NOMO-1 treated with DMSO at 0.1 percent for 48 hours (cell line): Measurements from ENCODE around the gene FIBCD1.
"Not testable (repeated sequence)": the region's sequence is repeated elsewhere in the genome, so short reads cannot be mapped to it uniquely, and the experiment has no call there.

ENCODE experiments used
- DNase-seq: peaks from one replicate; lab custom pipeline; 2025; ENCODE audit not compliant: unreplicated experiment; lab: John Stamatoyannopoulos, UW

Gene FIBCD1

GRCh38 chr9:130955947-130956621 is 17.0 kb upstream of the FIBCD1 start:
- DNase-seq: no peak

GRCh38 chr9:130954925-130955324 is 15.9 kb upstream of the FIBCD1 start:
- DNase-seq: not testable (repeated sequence)

GRCh38 chr9:130954317-130954716 is 15.3 kb upstream of the FIBCD1 start:
- no peak for DNase-seq

- no peak for DNase-seq
These were observed 13.2 kb upstream of the FIBCD1 start for GRCh38 chr9:130952065-130952762.

GRCh38 chr9:130950039-130950311 is 10.9 kb upstream of the FIBCD1 start:
- no peak for DNase-seq

- DNase-seq: no peak
These were observed 10.4 kb upstream of the FIBCD1 start for GRCh38 chr9:130949188-130950038.

GRCh38 chr9:130948266-130948665 is 9.2 kb upstream of the FIBCD1 start:
- DNase-seq: no peak

GRCh38 chr9:130947618-130948140 is 8.6 kb upstream of the FIBCD1 start:
- no peak for DNase-seq

- DNase-seq: no peak
These were observed 7.9 kb upstream of the FIBCD1 start for GRCh38 chr9:130946766-130947617.

GRCh38 chr9:130945173-130945572 is 6.1 kb upstream of the FIBCD1 start:
- no peak for DNase-seq

GRCh38 chr9:130944510-130945058 is 5.5 kb upstream of the FIBCD1 start:
- DNase-seq: no peak

GRCh38 chr9:130943777-130944176 is 4.7 kb upstream of the FIBCD1 start:
- DNase-seq: no peak

- no peak for DNase-seq
These were observed 4.2 kb upstream of the FIBCD1 start for GRCh38 chr9:130943221-130943620.

- DNase-seq: no peak
These were observed 3.6 kb upstream of the FIBCD1 start for GRCh38 chr9:130942679-130943078.

- DNase-seq: no peak
These were observed 3.0 kb upstream of the FIBCD1 start for GRCh38 chr9:130942084-130942483.

GRCh38 chr9:130940693-130941576 is 1.9 kb upstream of the FIBCD1 start:
- no peak for DNase-seq

GRCh38 chr9:130940027-130940549 is 1.0 kb upstream of the FIBCD1 start:
- DNase-seq: no peak

GRCh38 chr9:130939405-130940026 is 469 bp upstream of the FIBCD1 start:
- DNase-seq: no peak

GRCh38 chr9:130938184-130938651 is 829 bp downstream of the FIBCD1 start:
- no peak for DNase-seq
